Measurements from ENCODE around the gene USP36.

DNA sequence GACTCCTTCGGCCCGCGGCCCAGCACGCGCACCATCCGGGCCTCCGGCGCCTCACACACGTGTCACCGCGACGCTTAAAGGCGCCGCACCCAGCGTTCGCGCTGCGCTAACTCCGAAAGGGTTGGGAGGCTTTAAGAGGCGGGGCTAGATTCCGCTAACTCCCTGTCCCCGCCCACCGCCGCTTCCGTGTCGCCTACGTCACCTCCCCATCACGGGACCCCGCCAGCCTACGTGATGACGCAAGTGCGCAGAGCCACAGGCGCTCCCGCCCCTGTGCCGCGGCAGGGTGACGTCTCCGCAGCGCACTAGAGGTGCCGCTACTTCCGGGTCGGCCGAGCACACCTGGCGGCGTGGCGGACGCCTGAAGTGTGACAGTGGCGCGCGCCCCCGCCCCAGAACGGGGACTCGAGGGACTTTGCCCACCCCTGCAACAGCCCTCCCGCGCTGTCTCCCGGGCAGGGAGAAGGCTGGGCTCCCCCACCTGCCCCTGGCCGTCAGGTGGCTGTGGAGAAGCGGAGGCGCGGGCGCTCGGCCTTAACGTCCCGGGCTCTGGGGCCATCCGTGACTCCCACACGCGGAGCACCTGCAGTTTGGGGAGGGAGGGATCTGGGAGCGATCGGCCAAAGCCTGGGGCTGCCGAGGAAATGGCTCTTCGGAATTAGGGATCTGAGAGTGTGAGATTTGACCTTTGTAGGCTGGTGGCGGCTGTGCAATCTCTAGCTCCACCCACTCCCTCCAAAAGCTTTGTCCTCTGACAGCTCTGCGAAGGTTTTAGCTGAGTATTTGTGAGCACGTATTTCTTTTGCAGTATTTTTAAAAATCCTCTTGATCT, at the start of gene USP36:
- TF ChIP-seq, protein P1, sequence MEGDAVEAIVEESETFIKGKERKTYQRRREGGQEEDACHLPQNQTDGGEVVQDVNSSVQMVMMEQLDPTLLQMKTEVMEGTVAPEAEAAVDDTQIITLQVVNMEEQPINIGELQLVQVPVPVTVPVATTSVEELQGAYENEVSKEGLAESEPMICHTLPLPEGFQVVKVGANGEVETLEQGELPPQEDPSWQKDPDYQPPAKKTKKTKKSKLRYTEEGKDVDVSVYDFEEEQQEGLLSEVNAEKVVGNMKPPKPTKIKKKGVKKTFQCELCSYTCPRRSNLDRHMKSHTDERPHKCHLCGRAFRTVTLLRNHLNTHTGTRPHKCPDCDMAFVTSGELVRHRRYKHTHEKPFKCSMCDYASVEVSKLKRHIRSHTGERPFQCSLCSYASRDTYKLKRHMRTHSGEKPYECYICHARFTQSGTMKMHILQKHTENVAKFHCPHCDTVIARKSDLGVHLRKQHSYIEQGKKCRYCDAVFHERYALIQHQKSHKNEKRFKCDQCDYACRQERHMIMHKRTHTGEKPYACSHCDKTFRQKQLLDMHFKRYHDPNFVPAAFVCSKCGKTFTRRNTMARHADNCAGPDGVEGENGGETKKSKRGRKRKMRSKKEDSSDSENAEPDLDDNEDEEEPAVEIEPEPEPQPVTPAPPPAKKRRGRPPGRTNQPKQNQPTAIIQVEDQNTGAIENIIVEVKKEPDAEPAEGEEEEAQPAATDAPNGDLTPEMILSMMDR (IDR thresholded peaks at IDR 0.05) = peak; percentile 5 to 47 (median 11)
- TF ChIP-seq POLR2AphosphoS5 (IDR thresholded peaks at IDR 0.05) = peak; percentile 94 to 99 (median 99)
- peak; percentile 95 for TF ChIP-seq EP300 (IDR thresholded peaks at IDR 0.05; ENCODE audit: low read depth)
